GM19463 (cell line): ENCODE results near the gene CDA.
A peak's percentile ranks its signal among the peaks of the same experiment; 100 is the strongest.

Experiments used
- ATAC-seq: cut with Tn5 transposase; IDR thresholded peaks from one replicate; pipeline ENCODE4 v1.9.1; 2021; ENCODE audit warnings: mild to moderate bottlenecking, moderate library complexity; ENCODE audit not compliant: unreplicated experiment

CDA gene

GRCh38 chr1:20648438-20648837 is 59.5 kb downstream of the CDA start:
- no peak for ATAC-seq

DNA sequence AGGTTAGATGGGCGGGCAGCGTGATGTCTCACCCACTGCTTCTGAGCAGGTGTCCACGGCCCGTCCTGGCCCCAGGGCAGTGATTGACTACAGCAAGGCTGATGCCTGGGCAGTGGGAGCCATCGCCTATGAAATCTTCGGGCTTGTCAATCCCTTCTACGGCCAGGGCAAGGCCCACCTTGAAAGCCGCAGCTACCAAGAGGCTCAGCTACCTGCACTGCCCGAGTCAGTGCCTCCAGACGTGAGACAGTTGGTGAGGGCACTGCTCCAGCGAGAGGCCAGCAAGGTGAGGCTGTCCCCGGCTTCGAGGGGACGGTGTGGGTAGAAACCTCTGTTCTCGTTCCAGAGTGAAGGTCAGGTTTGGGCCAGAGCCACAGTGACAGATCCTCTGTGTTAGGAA is 60.0 kb downstream of the CDA start:
- ATAC-seq: no peak

- no peak for ATAC-seq
Measured at GRCh38 chr1:20652300-20652699, 63.4 kb downstream of the CDA start.

- ATAC-seq: no peak
Measured at GRCh38 chr1:20654104-20654690, 65.3 kb downstream of the CDA start.

- no peak for ATAC-seq
Measured at GRCh38 chr1:20657024-20657423, 68.1 kb downstream of the CDA start.

GRCh38 chr1:20658166-20658915 is 69.4 kb downstream of the CDA start:
- no peak for ATAC-seq

DNA sequence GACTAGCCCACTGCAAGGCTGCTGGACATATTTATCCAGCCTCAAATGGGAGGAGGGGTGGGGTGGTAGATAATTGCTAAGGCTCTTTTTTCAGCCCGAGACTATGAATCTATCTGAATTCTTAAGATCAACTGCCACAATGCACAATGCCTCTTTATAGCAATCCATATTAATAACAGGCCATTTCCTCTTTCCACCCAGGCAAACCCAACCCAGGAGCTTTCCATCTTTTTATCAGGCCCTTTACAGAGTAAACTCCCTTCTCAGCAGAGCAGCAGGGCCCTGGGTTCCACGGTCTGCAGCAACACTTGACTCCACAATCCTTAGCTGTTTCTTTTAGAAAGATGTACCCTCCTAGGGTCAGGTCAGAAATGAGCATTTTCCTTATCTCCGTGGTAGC is 71.5 kb downstream of the CDA start:
- no peak for ATAC-seq

GRCh38 chr1:20660847-20661206 is 71.9 kb downstream of the CDA start:
- no peak for ATAC-seq

- peak; percentile 94 for ATAC-seq
Measured at GRCh38 chr1:20661207-20662109, 72.6 kb downstream of the CDA start, which contains the start of gene DDOST. Gene DDOST, minus strand, starts transcription at chr1:20661369. Its CDS starts 19 bp downstream, at chr1:20661350.

DNA sequence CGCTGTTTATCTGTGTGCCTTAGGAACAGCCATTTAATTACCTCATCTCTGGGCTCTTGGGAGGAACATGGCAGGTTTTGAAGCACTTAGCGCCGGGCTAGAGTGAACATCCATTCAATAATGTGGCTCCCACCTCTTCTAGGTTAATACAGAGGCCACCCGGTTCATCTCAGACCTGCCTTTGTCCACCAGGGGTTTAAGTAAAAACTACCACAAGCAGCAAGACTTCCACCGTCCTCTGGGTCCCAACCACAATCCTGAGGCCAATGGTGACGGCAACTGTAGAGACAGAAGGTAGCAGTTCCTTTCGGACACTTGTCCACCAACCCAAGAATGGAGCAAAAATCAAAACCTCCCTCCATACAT is 73.2 kb downstream of the CDA start:
- ATAC-seq: no peak

GRCh38 chr1:20663365-20663764 is 74.5 kb downstream of the CDA start:
- ATAC-seq: no peak

GRCh38 chr1:20663969-20664715 is 75.2 kb downstream of the CDA start:
- no peak for ATAC-seq

DNA sequence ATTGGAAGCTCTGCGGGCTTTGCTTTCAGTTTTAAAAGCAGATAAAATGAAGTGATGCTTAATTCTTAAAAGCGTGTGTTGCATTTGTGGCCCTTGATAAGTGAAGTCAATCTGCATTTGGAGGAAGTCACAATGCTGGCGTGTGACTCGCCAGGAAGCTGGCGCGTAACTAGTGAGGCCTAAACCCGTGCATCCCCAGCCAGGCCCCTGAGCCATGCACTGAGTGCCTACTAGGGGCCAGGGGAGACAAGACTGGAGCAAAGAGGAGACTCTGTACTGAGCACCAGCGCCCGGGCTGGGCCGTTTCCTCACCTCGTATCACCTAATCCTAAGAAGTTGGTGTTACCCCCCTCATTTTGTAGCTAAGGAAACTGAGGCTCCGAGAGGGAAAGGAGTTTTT is 76.8 kb downstream of the CDA start:
- ATAC-seq: no peak

DNA sequence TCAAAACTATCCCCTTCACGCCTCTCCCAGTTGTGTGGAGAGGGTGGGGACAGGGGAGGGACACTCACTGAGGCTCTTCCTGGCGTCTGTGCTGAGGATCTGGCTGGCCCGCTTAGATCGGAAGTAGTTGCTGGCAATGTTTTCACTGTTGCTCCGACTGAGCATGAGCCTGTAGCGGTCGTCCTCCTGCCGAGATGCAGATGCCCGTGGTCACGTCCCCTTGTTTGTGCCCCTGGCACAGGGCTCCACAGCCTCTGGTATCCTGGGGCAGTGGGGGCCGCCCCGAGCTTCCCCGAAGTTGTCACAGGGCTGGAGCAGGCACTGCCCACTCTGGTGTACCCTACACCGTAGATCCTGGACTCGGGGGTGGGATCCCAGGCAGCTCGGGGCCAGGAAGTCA is 77.2 kb downstream of the CDA start:
- ATAC-seq: no peak

GRCh38 chr1:20666804-20667203 is 77.9 kb downstream of the CDA start:
- no peak for ATAC-seq
